ENCODE data around the gene COG3.

COG3 gene

GRCh38 chr13:45445053-45445452 lies 19.7 kb upstream of the COG3 start:
- in situ Hi-C loops (cut with MboI; ENCODE audit: low sequenced_read_pairs) = no loop called here

- in situ Hi-C loops (cut with MboI; ENCODE audit: low sequenced_read_pairs) = no loop called here
These were observed 18.6 kb upstream of the COG3 start for GRCh38 chr13:45446181-45446580.

GRCh38 chr13:45447050-45447661 lies 17.6 kb upstream of the COG3 start:
- in situ Hi-C loops (cut with MboI; ENCODE audit: low sequenced_read_pairs) = no loop called here

- in situ Hi-C loops (cut with MboI; ENCODE audit: low sequenced_read_pairs) = no loop called here
These were observed 15.7 kb upstream of the COG3 start for GRCh38 chr13:45448965-45449559.

DNA sequence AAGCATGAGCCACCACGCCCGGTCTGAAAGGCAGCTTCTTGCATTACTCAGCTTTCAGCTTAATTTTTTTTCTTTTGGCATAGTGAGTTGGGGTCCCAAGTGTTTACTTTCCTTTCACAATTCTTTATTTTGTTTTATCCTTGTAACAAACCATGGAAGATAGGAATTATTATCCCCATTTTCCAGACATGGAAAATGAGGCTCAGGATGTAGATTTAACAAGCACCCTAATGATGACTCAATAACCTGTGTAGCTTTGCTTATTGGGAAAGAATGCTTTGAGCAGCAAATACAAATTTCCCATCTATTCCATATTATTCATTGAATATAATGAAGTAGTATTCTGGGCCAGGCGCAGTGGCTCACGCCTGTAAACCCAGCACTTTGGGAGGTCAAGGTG lies 13.5 kb upstream of the COG3 start:
- in situ Hi-C loops (cut with MboI; ENCODE audit: low sequenced_read_pairs) = no loop called here

- in situ Hi-C loops (cut with MboI; ENCODE audit: low sequenced_read_pairs) = no loop called here
These were observed 10.5 kb upstream of the COG3 start for GRCh38 chr13:45454204-45454603.

DNA sequence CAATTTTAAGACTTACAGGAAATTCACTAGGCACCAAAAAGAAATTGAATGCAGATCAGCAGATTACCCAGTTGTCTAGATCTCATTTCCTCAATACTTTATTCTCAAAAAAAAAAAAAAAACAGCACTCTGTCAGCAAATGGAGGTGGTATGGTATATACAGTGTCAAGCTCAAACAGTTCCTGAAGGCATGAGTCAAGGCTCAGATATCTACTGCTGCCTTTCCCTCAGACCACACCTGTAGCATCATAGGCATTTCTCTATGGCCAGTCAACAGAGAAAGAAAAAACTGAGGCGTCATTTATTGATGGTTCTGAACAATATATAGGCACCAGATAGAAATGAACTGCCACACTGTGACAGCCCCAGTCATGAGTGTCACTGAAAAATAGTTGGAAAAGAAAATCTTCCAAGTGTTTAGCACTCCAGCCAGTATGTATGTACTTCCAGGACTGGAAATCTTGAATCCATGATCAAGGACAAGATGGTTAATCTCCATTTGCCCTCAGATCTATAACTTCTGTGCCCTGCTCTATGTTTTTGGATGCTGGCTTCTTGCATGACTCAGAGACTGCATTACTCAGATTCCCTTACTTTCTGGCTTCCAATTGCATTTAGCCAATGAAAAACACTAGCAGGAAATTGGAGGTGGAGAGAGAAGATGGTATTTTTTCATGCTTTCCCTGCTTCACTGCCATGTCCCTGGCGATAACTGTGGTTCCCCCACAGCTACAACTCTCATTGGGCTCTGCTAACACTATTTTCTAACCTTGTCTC lies 8.4 kb upstream of the COG3 start:
- in situ Hi-C loops (cut with MboI; ENCODE audit: low sequenced_read_pairs) = no loop called here

DNA sequence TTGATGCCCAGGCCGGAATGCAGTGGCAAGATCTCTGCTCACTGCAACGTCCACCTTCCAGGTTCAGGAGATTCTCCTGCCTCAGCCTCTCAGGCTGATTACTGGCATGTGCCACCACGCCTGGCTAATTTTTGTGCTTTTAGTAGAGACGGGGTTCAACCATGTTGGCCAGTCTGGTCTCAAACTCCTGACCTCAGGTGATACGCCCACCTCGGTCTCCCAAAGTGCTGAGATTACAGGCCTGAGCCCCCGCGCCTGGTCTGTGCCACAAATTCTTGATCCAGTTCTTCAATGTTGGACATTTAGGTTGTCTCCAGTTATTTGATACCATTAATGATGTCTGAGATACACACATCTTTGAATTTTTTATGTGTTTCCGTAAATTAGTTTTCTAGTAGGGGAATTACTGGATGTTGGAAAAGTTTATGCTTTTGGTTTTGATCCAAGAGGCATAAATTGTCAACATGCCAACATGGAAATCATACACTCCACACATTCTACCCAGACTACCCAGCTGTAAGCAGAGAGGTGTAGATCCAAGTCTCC lies 525 bp upstream of the COG3 start:
- in situ Hi-C loops (cut with MboI; ENCODE audit: low sequenced_read_pairs) = no loop called here

- in situ Hi-C loops (cut with MboI; ENCODE audit: low sequenced_read_pairs) = no loop called here
These were observed 1.6 kb downstream of the COG3 start for GRCh38 chr13:45466359-45466758.

DNA sequence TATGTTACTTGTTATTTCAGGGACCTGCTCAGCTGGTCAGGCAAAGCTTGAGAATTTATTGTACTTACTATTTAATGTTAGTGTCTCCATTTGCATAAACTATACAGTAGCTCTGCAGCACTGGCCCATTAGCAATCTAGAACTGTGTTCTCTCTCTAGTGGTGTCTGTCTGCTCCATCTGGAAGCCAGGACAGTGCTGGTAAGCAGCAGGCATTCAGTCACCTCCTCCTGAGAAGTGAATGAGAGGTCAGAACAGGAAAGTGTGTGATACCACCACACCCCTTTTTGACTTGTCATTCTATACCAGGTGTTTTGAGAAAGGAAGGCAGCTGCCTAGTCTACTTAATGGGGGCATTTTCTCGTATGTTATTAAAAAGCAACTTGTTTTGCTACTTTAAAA lies 3.9 kb downstream of the COG3 start:
- in situ Hi-C loops (cut with MboI; ENCODE audit: low sequenced_read_pairs) = no loop called here

GRCh38 chr13:45472171-45472705 lies 7.5 kb downstream of the COG3 start:
- in situ Hi-C loops (cut with MboI; ENCODE audit: low sequenced_read_pairs) = no loop called here

DNA sequence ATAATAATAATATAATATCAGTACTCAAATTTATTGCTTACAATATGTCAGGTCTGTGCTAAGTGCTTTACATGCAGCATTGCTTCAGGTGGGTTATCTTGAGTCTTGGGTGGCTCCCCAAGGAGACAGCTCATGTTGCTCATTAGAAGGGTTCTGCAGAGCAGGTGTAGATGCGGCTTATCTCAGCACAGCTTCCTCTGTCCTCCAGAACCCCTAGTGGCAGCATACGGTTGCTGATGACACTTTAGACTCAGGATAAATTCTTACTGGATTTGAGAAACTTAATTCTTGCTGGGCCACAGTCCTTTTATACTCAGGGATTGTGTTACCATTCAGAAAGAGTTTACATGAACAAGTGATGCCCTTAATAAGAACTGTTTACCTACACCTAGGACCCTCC lies 8.9 kb downstream of the COG3 start:
- in situ Hi-C loops (cut with MboI; ENCODE audit: low sequenced_read_pairs) = no loop called here

GRCh38 chr13:45474584-45475454 lies 10.1 kb downstream of the COG3 start:
- in situ Hi-C loops (cut with MboI; ENCODE audit: low sequenced_read_pairs) = no loop called here

GRCh38 chr13:45479661-45480060 lies 14.9 kb downstream of the COG3 start:
- in situ Hi-C loops (cut with MboI; ENCODE audit: low sequenced_read_pairs) = no loop called here

DNA sequence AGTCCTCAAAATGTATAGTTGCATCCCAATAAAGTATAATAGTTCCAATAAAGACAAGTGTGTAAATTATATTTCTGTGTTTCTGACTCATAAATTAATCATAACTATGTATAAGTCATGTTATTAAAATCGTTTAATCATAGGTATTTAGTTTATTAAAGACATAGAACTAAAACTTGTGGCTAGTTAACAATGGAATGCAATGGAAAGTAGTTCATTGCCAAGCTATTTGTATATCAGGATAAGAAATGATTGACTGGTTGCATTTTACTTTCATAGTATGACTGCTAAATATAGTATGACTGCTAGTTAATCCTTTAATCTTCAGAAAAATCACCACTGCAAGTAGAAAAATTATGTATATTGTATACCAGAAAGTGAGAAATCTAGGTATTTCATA lies 16.9 kb downstream of the COG3 start:
- in situ Hi-C loops (cut with MboI; ENCODE audit: low sequenced_read_pairs) = no loop called here

- in situ Hi-C loops (cut with MboI; ENCODE audit: low sequenced_read_pairs) = no loop called here
These were observed 17.9 kb downstream of the COG3 start for GRCh38 chr13:45482571-45483173.

DNA sequence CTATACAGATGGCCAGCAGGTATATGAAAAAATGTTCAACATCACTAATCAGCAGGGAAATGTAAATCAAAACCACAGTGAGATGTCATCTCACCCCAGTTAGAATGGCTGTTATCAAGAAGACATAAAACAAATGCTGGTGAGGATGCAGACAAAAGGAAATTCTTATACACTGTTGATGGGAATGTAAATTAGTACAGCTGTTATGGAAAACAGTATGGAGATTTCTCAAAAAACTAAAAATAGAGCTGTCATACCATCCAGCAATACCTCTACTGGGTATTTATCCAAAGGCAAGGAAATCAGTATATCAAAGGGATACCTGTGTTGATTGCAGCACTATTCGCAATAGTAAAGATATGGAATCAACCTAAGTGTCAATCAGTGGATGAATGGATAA lies 22.9 kb downstream of the COG3 start:
- in situ Hi-C loops (cut with MboI; ENCODE audit: low sequenced_read_pairs) = no loop called here

- in situ Hi-C loops (cut with MboI; ENCODE audit: low sequenced_read_pairs) = no loop called here
These were observed 25.3 kb downstream of the COG3 start for GRCh38 chr13:45490068-45490467.

DNA sequence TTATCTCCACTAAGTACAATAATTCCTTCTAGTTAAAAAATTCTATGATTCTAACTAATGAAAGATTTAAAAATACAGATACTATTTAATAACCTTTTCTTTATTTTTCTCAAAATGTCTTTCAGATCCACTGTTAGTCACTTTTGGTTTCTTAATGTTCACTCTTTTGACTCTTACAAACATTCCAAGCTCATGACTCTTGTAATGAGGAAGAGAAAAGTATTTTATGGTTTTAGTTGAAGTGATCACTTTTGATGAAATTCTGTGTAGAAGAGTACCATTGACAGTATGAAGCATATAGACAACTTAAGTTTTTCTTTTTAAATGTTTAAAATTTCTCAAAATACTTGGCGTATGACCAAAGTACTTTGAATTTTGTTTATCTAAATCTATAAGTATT lies 27.8 kb downstream of the COG3 start:
- in situ Hi-C loops (cut with MboI; ENCODE audit: low sequenced_read_pairs) = no loop called here

GRCh38 chr13:45496942-45497341 lies 32.2 kb downstream of the COG3 start:
- in situ Hi-C loops (cut with MboI; ENCODE audit: low sequenced_read_pairs) = no loop called here

All from HL-60/S4 treated with phorbol 12-myristate 13-acetate at 8.2 ng/mL for 4 days and 3 days (cell line).